HepG2 (cell line): Measurements from ENCODE around the gene CADM1. TPM values are rescaled to one million over a fixed set of nuclear protein-coding genes. Genes with fewer than 3 reads are reported as not detected.

ENCODE experiments used
- ATAC-seq: fragments of 200-7000 bp; cut with Tn5 transposase; 3 replicates; pipeline ENCODE4 v1.9.1; 2020; ENCODE audit warnings: mild to moderate bottlenecking, moderate library complexity
- BruUV-seq: library from RNA; stranded (reverse); fragments of 400-500 nt; replicated peaks from 2 replicates; lab custom pipeline; 2021; lab: Mats Ljungman, UMichigan
- CTCF ChIA-PET: fragments of 300-600 bp; formaldehyde crosslinking; extraction: SDS; loops from one replicate; lab custom pipeline; 2021; ENCODE audit warnings: low total read pairs, inconsistent platforms, low intra/inter-chr PET ratio; lab: Yijun Ruan, JAX
- POLR2A ChIA-PET: fragments of 350-600 bp; sonication (Branson Sonifier 250); formaldehyde crosslinking; loops from one replicate; lab custom pipeline; 2020; ENCODE audit warnings: antibody characterized with exemption, inconsistent platforms; lab: Yijun Ruan, JAX
- DNase-seq: peaks from one replicate; pipeline ENCODE4 v3.0.0-alpha.2; 2015; ENCODE audit warnings: low spot score
- FAIRE-seq: peaks from 3 replicates; lab custom pipeline; 2011; peaks lifted over from hg19 to GRCh38; lab: Jason Lieb, UNC
- H2AFZ ChIP-seq: one replicate; pipeline ENCODE4 v1.6.1; 2011; ENCODE audit warnings: low read length, inconsistent platforms
- H3K27ac ChIP-seq: fragments of 300-600 bp; 3 replicates; pipeline ENCODE4 v1.8.0; 2011; ENCODE audit warnings: mixed run types, mild to moderate bottlenecking, mixed read lengths, low read length, inconsistent platforms; ENCODE audit not compliant: insufficient read depth; ENCODE audit errors: extremely low read length
- H3K27me3 ChIP-seq, 2 experiments: fragments of 200-600 bp in 1 of 2; 2 replicates in 1 of 2; 3 replicates in 1 of 2; pipeline versions ENCODE4 v1.6.0 to v1.8.0; 2011; ENCODE audit warnings: low read length in 2 of 2, mild to moderate bottlenecking in 2 of 2, moderate library complexity in 2 of 2, inconsistent platforms in 1 of 2; ENCODE audit not compliant: insufficient read depth in 2 of 2, control insufficient read depth in 1 of 2
- H3K36me3 ChIP-seq, 2 experiments: fragments of 200-600 bp in 1 of 2; replicated peaks in 1 of 2; 2 replicates in 1 of 2; 3 replicates in 1 of 2; pipeline versions ENCODE4 v1.5.1 to v1.8.0; 2011; ENCODE audit warnings: low read length in 2 of 2, inconsistent platforms in 1 of 2; ENCODE audit not compliant: insufficient read depth in 2 of 2, control insufficient read depth in 1 of 2
- H3K4me1 ChIP-seq: 2 replicates; pipeline ENCODE4 v1.5.1; 2012; ENCODE audit warnings: low read length, inconsistent platforms; ENCODE audit not compliant: insufficient read depth
- H3K4me2 ChIP-seq: 2 replicates; pipeline ENCODE4 v1.6.0; 2011; ENCODE audit warnings: low read depth, low read length, inconsistent platforms
- H3K4me3 ChIP-seq, 3 experiments: fragments of 200-600 bp in 1 of 3; sonication (generic), shearing (Covaris generic) in 1 of 3; replicated peaks in 1 of 3; 2 replicates each; pipeline ENCODE4 v1.5.1; 2011 to 2016; ENCODE audit warnings: low read length in 3 of 3, inconsistent platforms in 2 of 3, low read depth in 2 of 3, mild to moderate bottlenecking in 2 of 3, control low read depth in 1 of 3, mixed read lengths in 1 of 3; ENCODE audit not compliant: insufficient read depth in 1 of 3
- H3K79me2 ChIP-seq: one replicate; pipeline ENCODE4 v1.6.1; 2011; ENCODE audit warnings: low read length, inconsistent platforms; ENCODE audit not compliant: insufficient read depth
- H3K9ac ChIP-seq: 2 replicates; pipeline ENCODE4 v1.6.0; 2011; ENCODE audit warnings: mild to moderate bottlenecking, low read depth, low read length, inconsistent platforms; ENCODE audit not compliant: insufficient read depth
- H3K9me3 ChIP-seq: 2 replicates; pipeline ENCODE4 v1.5.1; 2012; ENCODE audit warnings: mild to moderate bottlenecking, low read length
- H4K20me1 ChIP-seq: 2 replicates; pipeline ENCODE4 v1.6.0; 2011; ENCODE audit warnings: inconsistent platforms, mild to moderate bottlenecking, low read length, moderate library complexity; ENCODE audit not compliant: insufficient read depth
- CHCHD3 ChIP-seq: sonication (generic); formaldehyde crosslinking; IDR thresholded peaks from 2 replicates; pipeline ENCODE4 v1.8.0; 2022; ENCODE audit warnings: mild to moderate bottlenecking, missing genetic modification reagents, moderate library complexity
- GABPA ChIP-seq, 2 experiments: IDR thresholded peaks; 2 replicates each; pipeline ENCODE4 v1.6.1; 2011 to 2016; ENCODE audit warnings: low read depth in 2 of 2, low read length in 1 of 2, missing biosample characterization in 1 of 2, missing genetic modification characterization in 1 of 2
- KAT7 ChIP-seq: IDR thresholded peaks from 2 replicates; pipeline ENCODE4 v1.6.1; 2018; ENCODE audit warnings: borderline replicate concordance, missing compliant biosample characterization
- MEIS1 ChIP-seq: sonication (generic); formaldehyde crosslinking; IDR thresholded peaks from 2 replicates; pipeline ENCODE4 v1.9.0; 2021; ENCODE audit warnings: mild to moderate bottlenecking, missing genetic modification reagents, moderate library complexity, borderline replicate concordance
- MIER3 ChIP-seq: IDR thresholded peaks from 2 replicates; pipeline ENCODE4 v1.6.1; 2016; ENCODE audit warnings: missing compliant biosample characterization, borderline replicate concordance
- NR2F1 ChIP-seq, 2 experiments: fragments of 450-650 bp in 1 of 2; formaldehyde crosslinking in 1 of 2; IDR thresholded peaks; 2 replicates each; pipeline versions ENCODE4 v1.5.0 to v1.6.1; 2016 to 2020; ENCODE audit warnings: mild to moderate bottlenecking in 1 of 2, missing compliant biosample characterization in 1 of 2, missing genetic modification reagents in 1 of 2, moderate library complexity in 1 of 2
- POLR2A ChIP-seq, 2 experiments: IDR thresholded peaks; 2 replicates each; pipeline ENCODE4 v1.6.1; 2011; ENCODE audit warnings: low read depth in 2 of 2, low read length in 2 of 2, mild to moderate bottlenecking in 1 of 2, moderate library complexity in 1 of 2; ENCODE audit not compliant: insufficient read depth in 1 of 2
- SMAD9 ChIP-seq: sonication (generic); formaldehyde crosslinking; IDR thresholded peaks from 2 replicates; pipeline ENCODE4 v1.5.1; 2020; ENCODE audit warnings: mild to moderate bottlenecking, missing genetic modification reagents
- ZNF138 ChIP-seq: sonication (generic); formaldehyde crosslinking; IDR thresholded peaks from 2 replicates; pipeline ENCODE4 v1.5.0; 2020; ENCODE audit warnings: mild to moderate bottlenecking, low read depth, missing genetic modification reagents
- ZNF34 ChIP-seq: sonication (generic); formaldehyde crosslinking; IDR thresholded peaks from 2 replicates; pipeline ENCODE4 v1.4.0; 2020; ENCODE audit warnings: mild to moderate bottlenecking, missing genetic modification reagents, borderline replicate concordance
- ZNF432 ChIP-seq: sonication (generic); formaldehyde crosslinking; IDR thresholded peaks from 2 replicates; pipeline ENCODE4 v1.5.0; 2020; ENCODE audit warnings: missing genetic modification reagents, mild to moderate bottlenecking, borderline replicate concordance
- ZNF678 ChIP-seq: sonication (generic); formaldehyde crosslinking; IDR thresholded peaks from 2 replicates; pipeline ENCODE4 v1.4.0; 2020; ENCODE audit warnings: mild to moderate bottlenecking, missing genetic modification reagents
- ZNF7 ChIP-seq: IDR thresholded peaks from 2 replicates; pipeline ENCODE4 v1.6.1; 2016; ENCODE audit warnings: missing biosample characterization, missing genetic modification reagents
- ZSCAN25 ChIP-seq: sonication (generic); formaldehyde crosslinking; IDR thresholded peaks from 2 replicates; pipeline ENCODE4 v1.8.0; 2022; ENCODE audit warnings: mild to moderate bottlenecking, missing genetic modification reagents
- WGBS: methylation state at CpG from one replicate; pipeline ENCODE4 v1.1.6; 2017; ENCODE audit warnings: low lambda C conversion rate; 5-methylcytosine and 5-hydroxymethylcytosine counted together
- in situ Hi-C: cut with HindIII; loops from 2 replicates; pipeline ENCODE4 v1.10.0; 2017; ENCODE audit warnings: low pct_unique_long_range_greater_than_20kb; ENCODE audit not compliant: extremely low pct_ligation_motif_present
- intact Hi-C: fragments of 100-400 bp; cut with micrococcal nuclease; formaldehyde crosslinking; loops from one replicate; pipeline ENCODE4 v1.10.0; 2022; ENCODE audit not compliant: unreplicated experiment
- polyA plus RNA-seq, 8 experiments: library from polyadenylated mRNA; depleted of rRNA in 3 of 8; stranded (reverse) in 7 of 8; unstranded in 1 of 8; fragments of >200 nt; fragmentation: Illumina TruSeq in 4 of 8; extraction: Trizol in 4 of 8; gene quantifications; 2 replicates each; pipeline versions ENCODE4 v1.2.1 to v1.2.3, GENCODE V29; 2011 to 2016; ENCODE audit warnings: low read depth in 4 of 8, missing spikeins in 1 of 8, mixed read lengths in 1 of 8; ENCODE audit not compliant: insufficient read depth in 1 of 8
- total RNA-seq, 5 experiments: library from RNA; depleted of rRNA; stranded (reverse); fragments of >200 nt; fragmentation: Illumina TruSeq; extraction: Trizol; gene quantifications; 2 replicates each; pipeline ENCODE4 v1.2.3, GENCODE V29; 2016; ENCODE audit warnings: low read depth in 1 of 5
- TF ChIP-seq, protein P1 (sequence below): sonication (generic); formaldehyde crosslinking; IDR thresholded peaks from 2 replicates; pipeline ENCODE4 v1.4.0; 2020; ENCODE audit warnings: missing genetic modification reagents
- TF ChIP-seq, protein P2 (sequence below): sonication (generic); formaldehyde crosslinking; IDR thresholded peaks from 2 replicates; pipeline ENCODE4 v1.4.0; 2020; ENCODE audit warnings: mild to moderate bottlenecking, missing genetic modification reagents

CADM1 gene
- total and polyA plus RNA-seq, 2 of the 13 experiments (the other 11 are each of a cell fraction or from before 2014, with no cell fraction given) = 71.3 to 122 TPM

DNA sequence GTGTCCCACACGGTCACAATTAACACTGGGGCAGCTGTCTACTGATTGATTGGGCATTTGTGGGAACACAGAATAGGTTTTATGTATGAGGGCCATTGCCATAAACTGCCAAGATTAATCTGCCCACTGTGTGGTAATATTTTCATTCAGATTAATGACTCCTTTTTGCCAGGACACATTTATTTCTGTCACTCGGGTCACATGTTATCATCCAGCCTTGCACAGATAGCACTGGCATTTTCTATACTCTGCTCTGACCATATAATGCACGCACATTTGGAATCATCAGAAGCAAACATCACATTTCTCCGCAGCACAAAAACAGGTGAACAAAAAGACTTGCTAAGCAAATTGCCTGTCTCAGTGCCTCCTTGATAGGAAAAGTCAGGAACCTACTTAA, 138.3 kb downstream of the CADM1 start:
- no peak overlapping the region for H3K9ac ChIP-seq
- peaks cover 19% of the 10 kb centered on the region for H3K4me1 ChIP-seq
- no peaks in the 10 kb centered on the region for H3K9me3 ChIP-seq
- BruUV-seq = no TSS peak
- no peaks in the 10 kb centered on the region for H4K20me1 ChIP-seq
- H3K4me3 ChIP-seq = no peak overlapping the region
- ChIA-PET POLR2A (no interaction called here), CTCF (no interaction called here)
- FAIRE-seq (no peak), ATAC-seq (no peak), DNase-seq (no peak)
- H3K36me3 ChIP-seq = no peaks in the 10 kb centered on the region
- no peak overlapping the region for H3K27ac ChIP-seq
- no peak overlapping the region for H3K4me2 ChIP-seq
- in situ Hi-C loops = no loop called here
- no peaks in the 10 kb centered on the region for H3K27me3 ChIP-seq
- peaks cover 2% of the 10 kb centered on the region for H3K79me2 ChIP-seq
- no peak overlapping the region for H2AFZ ChIP-seq
- 91% methylated on average over 4 of the region's 4 CpGs for WGBS
- intact Hi-C loops = no loop called here
- TF ChIP-seq ZNF432 (CRISPR knock-in tag) (no peak), GABPA (IDR thresholded peaks at IDR 0.05; ENCODE audit: low read depth, low read length) (no peak), GABPA (CRISPR knock-in tag; IDR thresholded peaks at IDR 0.05; ENCODE audit: low read depth) (no peak), NR2F1 (CRISPR knock-in tag; IDR thresholded peaks at IDR 0.05) (no peak), MIER3 (CRISPR knock-in tag) (no peak), SMAD9 (CRISPR knock-in tag) (no peak), CHCHD3 (no peak), ZNF678 (CRISPR knock-in tag) (no peak), ZNF7 (CRISPR knock-in tag) (no peak), ZNF34 (CRISPR knock-in tag) (no peak), POLR2A (IDR thresholded peaks at IDR 0.05; ENCODE audit: insufficient read depth in 1 of 2, low read depth in 2 of 2, low read length in 2 of 2) (no peak), ZSCAN25 (CRISPR knock-in tag) (no peak), KAT7 (CRISPR knock-in tag) (no peak), ZNF138 (CRISPR knock-in tag) (no peak), MEIS1 (no peak)
- TF ChIP-seq, protein P1, sequence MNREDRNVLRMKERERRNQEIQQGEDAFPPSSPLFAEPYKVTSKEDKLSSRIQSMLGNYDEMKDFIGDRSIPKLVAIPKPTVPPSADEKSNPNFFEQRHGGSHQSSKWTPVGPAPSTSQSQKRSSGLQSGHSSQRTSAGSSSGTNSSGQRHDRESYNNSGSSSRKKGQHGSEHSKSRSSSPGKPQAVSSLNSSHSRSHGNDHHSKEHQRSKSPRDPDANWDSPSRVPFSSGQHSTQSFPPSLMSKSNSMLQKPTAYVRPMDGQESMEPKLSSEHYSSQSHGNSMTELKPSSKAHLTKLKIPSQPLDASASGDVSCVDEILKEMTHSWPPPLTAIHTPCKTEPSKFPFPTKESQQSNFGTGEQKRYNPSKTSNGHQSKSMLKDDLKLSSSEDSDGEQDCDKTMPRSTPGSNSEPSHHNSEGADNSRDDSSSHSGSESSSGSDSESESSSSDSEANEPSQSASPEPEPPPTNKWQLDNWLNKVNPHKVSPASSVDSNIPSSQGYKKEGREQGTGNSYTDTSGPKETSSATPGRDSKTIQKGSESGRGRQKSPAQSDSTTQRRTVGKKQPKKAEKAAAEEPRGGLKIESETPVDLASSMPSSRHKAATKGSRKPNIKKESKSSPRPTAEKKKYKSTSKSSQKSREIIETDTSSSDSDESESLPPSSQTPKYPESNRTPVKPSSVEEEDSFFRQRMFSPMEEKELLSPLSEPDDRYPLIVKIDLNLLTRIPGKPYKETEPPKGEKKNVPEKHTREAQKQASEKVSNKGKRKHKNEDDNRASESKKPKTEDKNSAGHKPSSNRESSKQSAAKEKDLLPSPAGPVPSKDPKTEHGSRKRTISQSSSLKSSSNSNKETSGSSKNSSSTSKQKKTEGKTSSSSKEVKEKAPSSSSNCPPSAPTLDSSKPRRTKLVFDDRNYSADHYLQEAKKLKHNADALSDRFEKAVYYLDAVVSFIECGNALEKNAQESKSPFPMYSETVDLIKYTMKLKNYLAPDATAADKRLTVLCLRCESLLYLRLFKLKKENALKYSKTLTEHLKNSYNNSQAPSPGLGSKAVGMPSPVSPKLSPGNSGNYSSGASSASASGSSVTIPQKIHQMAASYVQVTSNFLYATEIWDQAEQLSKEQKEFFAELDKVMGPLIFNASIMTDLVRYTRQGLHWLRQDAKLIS = no peak
- TF ChIP-seq, protein P2, sequence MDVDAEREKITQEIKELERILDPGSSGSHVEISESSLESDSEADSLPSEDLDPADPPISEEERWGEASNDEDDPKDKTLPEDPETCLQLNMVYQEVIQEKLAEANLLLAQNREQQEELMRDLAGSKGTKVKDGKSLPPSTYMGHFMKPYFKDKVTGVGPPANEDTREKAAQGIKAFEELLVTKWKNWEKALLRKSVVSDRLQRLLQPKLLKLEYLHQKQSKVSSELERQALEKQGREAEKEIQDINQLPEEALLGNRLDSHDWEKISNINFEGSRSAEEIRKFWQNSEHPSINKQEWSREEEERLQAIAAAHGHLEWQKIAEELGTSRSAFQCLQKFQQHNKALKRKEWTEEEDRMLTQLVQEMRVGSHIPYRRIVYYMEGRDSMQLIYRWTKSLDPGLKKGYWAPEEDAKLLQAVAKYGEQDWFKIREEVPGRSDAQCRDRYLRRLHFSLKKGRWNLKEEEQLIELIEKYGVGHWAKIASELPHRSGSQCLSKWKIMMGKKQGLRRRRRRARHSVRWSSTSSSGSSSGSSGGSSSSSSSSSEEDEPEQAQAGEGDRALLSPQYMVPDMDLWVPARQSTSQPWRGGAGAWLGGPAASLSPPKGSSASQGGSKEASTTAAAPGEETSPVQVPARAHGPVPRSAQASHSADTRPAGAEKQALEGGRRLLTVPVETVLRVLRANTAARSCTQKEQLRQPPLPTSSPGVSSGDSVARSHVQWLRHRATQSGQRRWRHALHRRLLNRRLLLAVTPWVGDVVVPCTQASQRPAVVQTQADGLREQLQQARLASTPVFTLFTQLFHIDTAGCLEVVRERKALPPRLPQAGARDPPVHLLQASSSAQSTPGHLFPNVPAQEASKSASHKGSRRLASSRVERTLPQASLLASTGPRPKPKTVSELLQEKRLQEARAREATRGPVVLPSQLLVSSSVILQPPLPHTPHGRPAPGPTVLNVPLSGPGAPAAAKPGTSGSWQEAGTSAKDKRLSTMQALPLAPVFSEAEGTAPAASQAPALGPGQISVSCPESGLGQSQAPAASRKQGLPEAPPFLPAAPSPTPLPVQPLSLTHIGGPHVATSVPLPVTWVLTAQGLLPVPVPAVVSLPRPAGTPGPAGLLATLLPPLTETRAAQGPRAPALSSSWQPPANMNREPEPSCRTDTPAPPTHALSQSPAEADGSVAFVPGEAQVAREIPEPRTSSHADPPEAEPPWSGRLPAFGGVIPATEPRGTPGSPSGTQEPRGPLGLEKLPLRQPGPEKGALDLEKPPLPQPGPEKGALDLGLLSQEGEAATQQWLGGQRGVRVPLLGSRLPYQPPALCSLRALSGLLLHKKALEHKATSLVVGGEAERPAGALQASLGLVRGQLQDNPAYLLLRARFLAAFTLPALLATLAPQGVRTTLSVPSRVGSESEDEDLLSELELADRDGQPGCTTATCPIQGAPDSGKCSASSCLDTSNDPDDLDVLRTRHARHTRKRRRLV (CRISPR knock-in tag) = no peak
